Peyer's patch (tissue), 4 donors: ENCODE data around the gene ALPL. TPM values are rescaled to one million over a fixed set of nuclear protein-coding genes. Genes with fewer than 3 reads are reported as not detected.
A peak's percentile ranks its signal among the peaks of the same experiment; 100 is the strongest.

Source experiments
- DNase-seq, 3 donors: peaks; one replicate each; pipeline ENCODE4 v3.0.0-alpha.2; 2017 to 2019
- H3K27ac ChIP-seq, 4 donors: fragments of 200-600 bp; sonication (generic); one replicate each; pipeline ENCODE4 v1.5.1; 2016 to 2019
- H3K27me3 ChIP-seq, 2 donors: fragments of 200-600 bp; sonication (generic); one replicate each; pipeline ENCODE4 v1.5.1; 2019
- H3K36me3 ChIP-seq, 3 donors: fragments of 200-600 bp; sonication (generic); one replicate each; pipeline ENCODE4 v1.5.1; 2016 to 2019
- H3K4me1 ChIP-seq, 4 donors: fragments of 200-600 bp; sonication (generic); one replicate each; pipeline ENCODE4 v1.5.1; 2016 to 2019
- H3K4me3 ChIP-seq, 4 donors: fragments of 200-600 bp; sonication (generic); 1 replicate in 3 of 4; 2 replicates in 1 of 4; pipeline ENCODE4 v1.5.1; 2016 to 2019; ENCODE audit warnings: mild to moderate bottlenecking in 1 of 4
- H3K9me3 ChIP-seq, 4 donors: fragments of 200-600 bp; sonication (generic); one replicate each; pipeline ENCODE4 v1.5.1; 2016 to 2019; ENCODE audit warnings: mild to moderate bottlenecking in 1 of 4
- CTCF ChIP-seq, 6 experiments: fragments of 450-650 bp in 4 of 6; fragments of 200-600 bp in 2 of 6; sonication (generic) in 1 of 6; IDR thresholded peaks; one replicate each; pipeline ENCODE4 v1.5.1; 2017 to 2019; ENCODE audit warnings: antibody characterized with exemption in 6 of 6, mild to moderate bottlenecking in 3 of 6, moderate library complexity in 1 of 6
- POLR2A ChIP-seq, 2 donors: fragments of 450-650 bp; IDR thresholded peaks; one replicate each; pipeline ENCODE4 v1.5.1; 2017; ENCODE audit warnings: antibody characterized with exemption in 2 of 2, mild to moderate bottlenecking in 2 of 2, moderate library complexity in 2 of 2
- total RNA-seq, 4 donors: library from RNA; depleted of rRNA; stranded (reverse); fragments of >200 nt; gene quantifications; one replicate each; pipeline ENCODE4 v1.1.0, GENCODE V29; 2016

Gene ALPL
- total RNA-seq, 4 donors from 2014 or later, result 0.70 to 10.7 (median 2.2) TPM

GRCh38 chr1:21570885-21571284 is 61.7 kb downstream of the ALPL start:
- Histone ChIP-seq H3K27me3 (no peaks in the 10 kb centered on the region), H3K36me3 (no peaks in the 10 kb centered on the region), H3K9me3 (no peaks in the 10 kb centered on the region), H3K4me3 (no peak overlapping the region), H3K27ac (no peak overlapping the region), H3K4me1 (peaks cover 0 to 10% (median 0%) of the 10 kb centered on the region in 4 donors)
- DNase-seq, result no peak
- no peak for TF ChIP-seq POLR2A (IDR thresholded peaks at IDR 0.05)
- no peak for TF ChIP-seq CTCF (IDR thresholded peaks at IDR 0.05)

GRCh38 chr1:21572221-21572620 is 63.0 kb downstream of the ALPL start:
- H3K9me3 ChIP-seq, result no peaks in the 10 kb centered on the region
- H3K27ac ChIP-seq, result no peak overlapping the region
- H3K36me3 ChIP-seq, result no peaks in the 10 kb centered on the region
- H3K4me3 ChIP-seq, result no peak overlapping the region
- H3K4me1 ChIP-seq, result peaks cover 0 to 10% (median 0%) of the 10 kb centered on the region in 4 donors
- DNase-seq, result no peak
- TF ChIP-seq POLR2A (IDR thresholded peaks at IDR 0.05) (no peak), CTCF (IDR thresholded peaks at IDR 0.05) (no peak)
- no peaks in the 10 kb centered on the region for H3K27me3 ChIP-seq

GRCh38 chr1:21572735-21573277 is 63.6 kb downstream of the ALPL start:
- Histone ChIP-seq H3K27me3 (no peaks in the 10 kb centered on the region), H3K4me1 (peaks cover 0 to 10% (median 0%) of the 10 kb centered on the region in 4 donors), H3K9me3 (no peaks in the 10 kb centered on the region), H3K27ac (no peak overlapping the region), H3K4me3 (no peak overlapping the region), H3K36me3 (no peaks in the 10 kb centered on the region)
- TF ChIP-seq POLR2A (IDR thresholded peaks at IDR 0.05), result no peak
- TF ChIP-seq CTCF (IDR thresholded peaks at IDR 0.05), result no peak
- no peak for DNase-seq

- Histone ChIP-seq H3K4me1 (peaks cover 0 to 10% (median 0%) of the 10 kb centered on the region in 4 donors), H3K9me3 (no peaks in the 10 kb centered on the region), H3K27me3 (no peaks in the 10 kb centered on the region), H3K27ac (no peak overlapping the region), H3K4me3 (no peak overlapping the region), H3K36me3 (no peaks in the 10 kb centered on the region)
- no peak for DNase-seq
- TF ChIP-seq CTCF (IDR thresholded peaks at IDR 0.05), result no peak
- TF ChIP-seq POLR2A (IDR thresholded peaks at IDR 0.05), result no peak
These were observed 64.3 kb downstream of the ALPL start for GRCh38 chr1:21573475-21573874.

GRCh38 chr1:21573971-21574465 is 64.8 kb downstream of the ALPL start:
- TF ChIP-seq POLR2A (IDR thresholded peaks at IDR 0.05) (no peak), CTCF (IDR thresholded peaks at IDR 0.05) (peak in 4 of 6 experiments; percentile 14 to 53 (median 46))
- H3K4me1 ChIP-seq, result peaks cover 0 to 10% (median 0%) of the 10 kb centered on the region in 4 donors
- H3K27me3 ChIP-seq, result no peaks in the 10 kb centered on the region
- H3K9me3 ChIP-seq, result no peaks in the 10 kb centered on the region
- DNase-seq, result peak; percentile 38 to 69 (median 64)
- no peaks in the 10 kb centered on the region for H3K36me3 ChIP-seq
- H3K27ac ChIP-seq, result peak overlapping the region in 1 of 4 donors; percentile 54
- H3K4me3 ChIP-seq, result no peak overlapping the region
